ENCODE results near the gene EDN1. TPM values are rescaled to one million over a fixed set of nuclear protein-coding genes. Genes with fewer than 3 reads are reported as not detected.

EDN1 gene
- total RNA-seq, 2 experiments from 2014 or later = not detected

DNA sequence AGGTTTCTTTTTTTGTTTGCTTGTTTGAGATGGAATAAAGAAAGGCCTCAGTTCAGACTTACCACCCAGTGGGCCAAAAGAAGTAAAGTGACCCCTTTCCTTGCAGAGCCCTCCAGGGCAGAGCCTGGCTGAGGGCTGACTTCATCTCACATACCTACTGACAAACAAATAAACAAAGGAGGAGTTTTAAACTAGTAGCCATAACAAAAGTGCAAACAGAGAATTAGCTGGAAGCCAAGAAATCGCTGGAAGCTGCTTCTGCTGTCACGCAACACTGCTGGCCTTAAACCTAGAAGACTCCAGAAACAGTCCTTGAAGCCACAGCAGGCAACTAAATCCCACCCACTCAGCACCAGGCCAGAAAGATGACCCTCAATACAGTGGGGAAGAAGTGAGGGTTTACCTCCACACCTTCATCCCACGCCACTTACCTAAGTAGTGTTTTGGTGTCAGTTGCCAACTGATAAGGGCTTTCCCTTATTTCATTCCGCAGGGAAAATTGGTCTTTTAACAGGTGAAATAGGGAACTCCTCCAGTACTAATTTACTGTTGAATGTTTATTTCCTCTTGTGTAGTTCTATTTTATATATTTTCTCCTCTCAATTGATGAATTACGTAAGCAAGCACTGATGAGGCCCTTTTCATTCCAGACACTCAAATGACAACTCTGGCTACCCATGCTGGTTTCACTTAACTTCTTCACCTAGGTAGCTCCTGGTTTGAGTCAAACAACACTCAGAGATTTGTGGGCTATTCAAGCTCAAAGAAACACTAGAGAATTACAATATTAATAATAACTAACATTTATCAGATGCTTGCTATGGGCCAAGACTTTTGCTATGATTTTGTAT is 46.2 kb downstream of the EDN1 start:
- Mint-ChIP-seq H3K4me1 (ENCODE audit: low read depth) (no peaks in the 10 kb centered on the region), H3K4me3 (no peak overlapping the region), H3K27me3 (peaks cover 2% of the 10 kb centered on the region), H3K9me3 (no peaks in the 10 kb centered on the region), H3K27ac (no peak overlapping the region), H3K36me3 (no peaks in the 10 kb centered on the region)
- ChIA-PET POLR2A (no interaction called here), CTCF (interaction anchor here (1.0 kb wide), 1 partner anchor 26 kb away, joined by 3 read pairs; no protein-coding TSS in a partner anchor)
- intact Hi-C loops (cut with micrococcal nuclease) = no loop called here
- DNase-seq = no peak

DNA sequence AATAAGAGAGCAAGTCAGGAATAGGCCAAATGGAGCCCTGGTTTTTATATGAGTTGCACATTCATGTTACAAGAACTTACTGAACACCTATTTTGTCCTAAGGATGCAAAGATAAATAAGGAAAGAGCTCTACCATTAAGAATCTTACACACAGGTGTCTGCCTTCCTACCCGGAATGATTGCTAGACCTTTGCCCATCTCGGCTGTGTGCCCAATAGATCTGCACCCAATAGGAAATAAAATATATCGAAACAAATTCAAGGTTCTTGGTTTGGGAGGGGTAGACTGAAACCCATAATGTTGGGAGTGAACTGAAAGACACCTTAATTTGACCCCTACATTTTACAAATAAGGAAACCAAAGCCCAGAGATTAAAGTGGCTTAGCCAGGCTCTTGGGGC is 48.9 kb downstream of the EDN1 start:
- ChIA-PET CTCF (no interaction called here), POLR2A (no interaction called here)
- no peak overlapping the region for H3K4me3 Mint-ChIP-seq

GRCh38 chr6:12339808-12340487 is 49.8 kb downstream of the EDN1 start:
- intact Hi-C loops (cut with micrococcal nuclease) = no loop called here
- DNase-seq = no peak
- POLR2A ChIA-PET = no interaction called here
- Mint-ChIP-seq H3K27ac (no peak overlapping the region), H3K27me3 (no peaks in the 10 kb centered on the region), H3K9me3 (no peaks in the 10 kb centered on the region), H3K36me3 (no peaks in the 10 kb centered on the region), H3K4me3 (no peak overlapping the region), H3K4me1 (ENCODE audit: low read depth) (no peaks in the 10 kb centered on the region)
- CTCF ChIA-PET = no interaction called here

More for the DNA sequence above, 48.9 kb downstream of the EDN1 start:
- no peaks in the 10 kb centered on the region for H3K36me3 Mint-ChIP-seq
- intact Hi-C loops (cut with micrococcal nuclease) = no loop called here
- no peaks in the 10 kb centered on the region for H3K27me3 Mint-ChIP-seq
- DNase-seq = no peak
- no peaks in the 10 kb centered on the region for H3K4me1 Mint-ChIP-seq (ENCODE audit: low read depth)
- H3K27ac Mint-ChIP-seq = no peak overlapping the region
- no peaks in the 10 kb centered on the region for H3K9me3 Mint-ChIP-seq

- no peak for DNase-seq
- Mint-ChIP-seq H3K4me3 (no peak overlapping the region), H3K36me3 (no peaks in the 10 kb centered on the region), H3K9me3 (no peaks in the 10 kb centered on the region), H3K27me3 (no peaks in the 10 kb centered on the region), H3K27ac (no peak overlapping the region), H3K4me1 (ENCODE audit: low read depth) (no peaks in the 10 kb centered on the region)
- POLR2A ChIA-PET = no interaction called here
- CTCF ChIA-PET = no interaction called here
- intact Hi-C loops (cut with micrococcal nuclease) = no loop called here
Observed at GRCh38 chr6:12340488-12340818, 50.3 kb downstream of the EDN1 start.

DNA sequence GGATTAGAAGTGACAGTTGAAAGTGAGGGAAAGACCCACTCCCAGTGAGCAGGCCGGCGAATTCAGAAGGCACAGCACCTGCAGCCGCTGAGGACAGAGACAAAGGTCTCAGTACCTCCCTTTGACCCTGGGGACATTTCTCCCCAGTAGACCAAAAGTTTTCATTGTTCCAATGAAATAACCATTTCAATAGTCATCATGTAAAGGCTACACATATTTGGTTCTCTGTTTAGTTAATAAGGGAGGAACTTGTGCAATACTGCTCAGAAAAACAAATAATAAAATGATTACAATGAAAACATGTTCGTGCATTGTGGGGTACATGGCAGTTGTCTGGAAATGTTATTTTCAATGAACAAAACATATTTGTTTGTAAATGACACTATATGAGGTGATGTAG is 52.5 kb downstream of the EDN1 start:
- intact Hi-C loops (cut with micrococcal nuclease) = no loop called here
- Mint-ChIP-seq H3K36me3 (no peaks in the 10 kb centered on the region), H3K4me3 (no peak overlapping the region), H3K9me3 (no peaks in the 10 kb centered on the region), H3K27me3 (peaks cover 2% of the 10 kb centered on the region), H3K4me1 (ENCODE audit: low read depth) (no peaks in the 10 kb centered on the region), H3K27ac (no peak overlapping the region)
- DNase-seq = no peak
- ChIA-PET CTCF (no interaction called here), POLR2A (no interaction called here)

- no peaks in the 10 kb centered on the region for H3K9me3 Mint-ChIP-seq
- intact Hi-C loops (cut with micrococcal nuclease) = no loop called here
- ChIA-PET POLR2A (no interaction called here), CTCF (no interaction called here)
- DNase-seq = no peak
- no peak overlapping the region for H3K27ac Mint-ChIP-seq
- no peak overlapping the region for H3K4me3 Mint-ChIP-seq
- H3K4me1 Mint-ChIP-seq (ENCODE audit: low read depth) = no peaks in the 10 kb centered on the region
- H3K36me3 Mint-ChIP-seq = no peaks in the 10 kb centered on the region
- peaks cover 2% of the 10 kb centered on the region for H3K27me3 Mint-ChIP-seq
Observed at GRCh38 chr6:12343122-12343439, 52.9 kb downstream of the EDN1 start.

GRCh38 chr6:12343440-12344162 is 53.4 kb downstream of the EDN1 start:
- Mint-ChIP-seq H3K4me1 (ENCODE audit: low read depth) (no peaks in the 10 kb centered on the region), H3K4me3 (no peak overlapping the region), H3K36me3 (no peaks in the 10 kb centered on the region), H3K27ac (no peak overlapping the region), H3K27me3 (peaks cover 3% of the 10 kb centered on the region), H3K9me3 (no peaks in the 10 kb centered on the region)
- intact Hi-C loops (cut with micrococcal nuclease) = no loop called here
- no peak for DNase-seq
- ChIA-PET POLR2A (no interaction called here), CTCF (no interaction called here)

GRCh38 chr6:12344296-12344695 is 54.1 kb downstream of the EDN1 start:
- no peaks in the 10 kb centered on the region for H3K36me3 Mint-ChIP-seq
- no peak overlapping the region for H3K4me3 Mint-ChIP-seq
- H3K4me1 Mint-ChIP-seq (ENCODE audit: low read depth) = no peaks in the 10 kb centered on the region
- intact Hi-C loops (cut with micrococcal nuclease) = no loop called here
- CTCF ChIA-PET = no interaction called here
- H3K9me3 Mint-ChIP-seq = no peaks in the 10 kb centered on the region
- POLR2A ChIA-PET = no interaction called here
- DNase-seq = no peak
- H3K27me3 Mint-ChIP-seq = peaks cover 5% of the 10 kb centered on the region
- H3K27ac Mint-ChIP-seq = no peak overlapping the region

DNA sequence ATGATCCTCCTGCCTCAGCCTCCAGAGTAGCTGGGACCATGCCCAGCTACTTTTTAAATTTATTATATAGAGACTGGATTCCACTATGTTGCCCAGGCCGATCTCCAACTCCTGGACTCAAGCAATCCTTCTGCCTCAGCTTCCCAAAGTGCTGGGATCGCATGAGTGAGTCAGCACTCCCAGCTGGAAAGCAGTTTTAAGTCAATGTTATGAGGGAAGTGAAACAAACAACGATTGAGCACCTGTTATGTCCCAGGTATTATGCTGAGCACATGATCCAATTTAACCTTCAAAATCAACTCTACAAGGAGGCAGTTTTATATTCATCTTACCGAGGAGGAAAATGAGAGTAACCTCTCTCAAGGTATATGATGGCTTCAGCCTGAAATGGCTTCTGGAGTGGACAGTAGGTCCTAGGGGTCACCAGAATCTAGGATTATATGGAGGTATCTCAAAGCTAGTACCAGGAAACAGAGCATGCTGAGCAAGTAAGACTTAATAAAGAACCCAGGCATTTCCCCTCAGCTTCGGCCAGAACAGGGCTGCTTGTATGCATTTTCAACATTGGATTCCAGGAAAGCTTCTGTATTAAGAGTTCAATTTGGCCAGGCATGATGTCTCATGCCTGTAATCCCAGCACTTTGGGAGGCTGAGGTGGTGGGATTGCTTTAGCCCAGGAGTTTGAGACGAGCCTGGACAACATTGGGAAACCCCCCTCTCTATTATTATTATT is 55.0 kb downstream of the EDN1 start:
- no peak overlapping the region for H3K4me3 Mint-ChIP-seq
- no peaks in the 10 kb centered on the region for H3K9me3 Mint-ChIP-seq
- H3K4me1 Mint-ChIP-seq (ENCODE audit: low read depth) = no peaks in the 10 kb centered on the region
- no peak for DNase-seq
- CTCF ChIA-PET = no interaction called here
- intact Hi-C loops (cut with micrococcal nuclease) = no loop called here
- peaks cover 7% of the 10 kb centered on the region for H3K27me3 Mint-ChIP-seq
- POLR2A ChIA-PET = no interaction called here
- H3K36me3 Mint-ChIP-seq = no peaks in the 10 kb centered on the region
- no peak overlapping the region for H3K27ac Mint-ChIP-seq

- peaks cover 7% of the 10 kb centered on the region for H3K27me3 Mint-ChIP-seq
- no peaks in the 10 kb centered on the region for H3K4me1 Mint-ChIP-seq (ENCODE audit: low read depth)
- CTCF ChIA-PET = no interaction called here
- no peak overlapping the region for H3K27ac Mint-ChIP-seq
- DNase-seq = no peak
- no peak overlapping the region for H3K4me3 Mint-ChIP-seq
- H3K9me3 Mint-ChIP-seq = peaks cover under 1% of the 10 kb centered on the region
- H3K36me3 Mint-ChIP-seq = no peaks in the 10 kb centered on the region
- intact Hi-C loops (cut with micrococcal nuclease) = no loop called here
- POLR2A ChIA-PET = no interaction called here
Observed at GRCh38 chr6:12345694-12346058, 55.5 kb downstream of the EDN1 start.

Measured in activated CD4-positive, alpha-beta memory T cell treated with anti-CD3 and anti-CD28 coated beads for 36 hours (primary cell).